H1 (cell line): ENCODE results near the gene TMEM63C. TPM values are rescaled to one million over a fixed set of nuclear protein-coding genes. Genes with fewer than 3 reads are reported as not detected.

Source experiments
- CTCF ChIA-PET: fragments of 300-600 bp; sonication (Branson Sonifier 250); formaldehyde crosslinking; loops from one replicate; lab custom pipeline; 2021; ENCODE audit not compliant: partially characterized antibody; lab: Charles Lee
- POLR2A ChIA-PET: fragments of 300-600 bp; sonication (Branson Sonifier 250); formaldehyde crosslinking; loops from one replicate; lab custom pipeline; 2021; ENCODE audit warnings: inconsistent platforms; ENCODE audit not compliant: partially characterized antibody; lab: Charles Lee
- DNase-seq, 2 experiments: peaks; one replicate each; pipeline versions ENCODE4 v3.0.0 to v3.0.0-alpha.2; 2010 to 2022; ENCODE audit warnings: low spot score in 2 of 2, low read depth in 1 of 2, mixed read lengths in 1 of 2
- FAIRE-seq: peaks from 2 replicates; lab custom pipeline; 2011; peaks lifted over from hg19 to GRCh38; lab: Jason Lieb, UNC
- H2AFZ ChIP-seq: 2 replicates; pipeline ENCODE4 v1.8.1; 2012; ENCODE audit warnings: low read length, inconsistent platforms
- H2AK5ac ChIP-seq: 2 replicates; pipeline ENCODE4 v1.6.1; 2013; ENCODE audit warnings: low read depth, low read length
- H2BK120ac ChIP-seq: replicated peaks from 2 replicates; pipeline ENCODE3; 2013; ENCODE audit warnings: low read depth, low read length, inconsistent platforms
- H2BK12ac ChIP-seq: 2 replicates; pipeline ENCODE4 v1.6.1; 2013; ENCODE audit warnings: low read depth, low read length
- H2BK15ac ChIP-seq: 2 replicates; pipeline ENCODE4 v1.6.1; 2013; ENCODE audit warnings: low read length
- H2BK20ac ChIP-seq: 2 replicates; pipeline ENCODE4 v1.6.1; 2013; ENCODE audit warnings: low read length
- H2BK5ac ChIP-seq: 2 replicates; pipeline ENCODE4 v1.6.1; 2013; ENCODE audit warnings: low read depth, low read length
- H3K14ac ChIP-seq: 2 replicates; pipeline ENCODE4 v1.6.1; 2013; ENCODE audit warnings: inconsistent platforms; ENCODE audit not compliant: insufficient read length
- H3K18ac ChIP-seq: 2 replicates; pipeline ENCODE4 v1.6.1; 2013; ENCODE audit warnings: low read length; ENCODE audit errors: extremely low read depth
- H3K23ac ChIP-seq: 2 replicates; pipeline ENCODE4 v1.6.1; 2013; ENCODE audit warnings: inconsistent platforms; ENCODE audit not compliant: insufficient read length
- H3K23me2 ChIP-seq: 2 replicates; pipeline ENCODE4 v1.6.1; 2013; ENCODE audit warnings: low read depth, low read length
- H3K27ac ChIP-seq: 2 replicates; pipeline ENCODE4 v1.6.1; 2011; ENCODE audit warnings: low read depth, low read length, inconsistent platforms
- H3K27me3 ChIP-seq, 4 experiments: replicated peaks in 1 of 4; 1 replicate in 1 of 4; 2 replicates in 3 of 4; pipeline versions ENCODE4 v1.6.1 to v1.8.1; 2011 to 2013; ENCODE audit warnings: low read length in 3 of 4, mild to moderate bottlenecking in 3 of 4, inconsistent platforms in 2 of 4, mixed read lengths in 2 of 4, moderate library complexity in 1 of 4; ENCODE audit not compliant: control insufficient read depth in 3 of 4, insufficient read depth in 3 of 4; ENCODE audit errors: extremely low read depth in 1 of 4
- H3K36me3 ChIP-seq, 4 experiments: 2 replicates each; pipeline versions ENCODE4 v1.6.1 to v1.8.1; 2011 to 2013; ENCODE audit warnings: mild to moderate bottlenecking in 4 of 4, low read length in 3 of 4, moderate library complexity in 2 of 4, control low read depth in 1 of 4, inconsistent platforms in 1 of 4; ENCODE audit not compliant: insufficient read depth in 4 of 4, control insufficient read depth in 2 of 4
- H3K4ac ChIP-seq: replicated peaks from 2 replicates; pipeline ENCODE3; 2013; ENCODE audit warnings: low read length, low read depth, mixed read lengths, inconsistent platforms; ENCODE audit not compliant: insufficient read length
- H3K4me1 ChIP-seq, 4 experiments: replicated peaks in 1 of 4; 1 replicate in 1 of 4; 2 replicates in 3 of 4; pipeline versions ENCODE4 v1.6.1 to v1.8.1; 2011 to 2013; ENCODE audit warnings: low read length in 3 of 4, inconsistent platforms in 2 of 4, mixed read lengths in 1 of 4; ENCODE audit not compliant: insufficient read depth in 4 of 4, control insufficient read depth in 3 of 4
- H3K4me2 ChIP-seq, 2 experiments: 2 replicates each; pipeline versions ENCODE4 v1.6.1 to v1.8.1; 2011 to 2013; ENCODE audit warnings: low read depth in 2 of 2, low read length in 2 of 2, control low read depth in 1 of 2, inconsistent platforms in 1 of 2, mild to moderate bottlenecking in 1 of 2; ENCODE audit not compliant: insufficient read depth in 1 of 2
- H3K4me3 ChIP-seq, 4 experiments: fragments of 200-600, 300-600 bp in 1 of 4; sonication (generic), shearing (Covaris generic), sonication (Bioruptor Twin) in 1 of 4; 2 replicates each; pipeline versions ENCODE4 v1.5.1 to v1.8.1; 2011 to 2016; ENCODE audit warnings: low read length in 4 of 4, low read depth in 3 of 4, control low read depth in 2 of 4, inconsistent platforms in 2 of 4, mild to moderate bottlenecking in 2 of 4, mixed read lengths in 1 of 4, moderate library complexity in 1 of 4; ENCODE audit not compliant: insufficient read depth in 2 of 4; ENCODE audit errors: extremely low read depth in 1 of 4
- H3K56ac ChIP-seq: replicated peaks from 2 replicates; pipeline ENCODE3; 2013; ENCODE audit warnings: low read depth, mild to moderate bottlenecking, mixed read lengths, low read length, inconsistent platforms; ENCODE audit not compliant: insufficient read length
- H3K79me1 ChIP-seq: 2 replicates; pipeline ENCODE4 v1.6.1; 2013; ENCODE audit warnings: low read depth, low read length, control low read depth
- H3K79me2 ChIP-seq, 2 experiments: 2 replicates each; pipeline versions ENCODE4 v1.6.1 to v1.8.1; 2012 to 2013; ENCODE audit warnings: low read length in 2 of 2, mild to moderate bottlenecking in 2 of 2, inconsistent platforms in 1 of 2; ENCODE audit not compliant: insufficient read depth in 2 of 2, control insufficient read depth in 1 of 2
- H3K9ac ChIP-seq, 4 experiments: replicated peaks in 1 of 4; 1 replicate in 1 of 4; 2 replicates in 3 of 4; pipeline versions ENCODE4 v1.6.1 to v1.8.1; 2011 to 2013; ENCODE audit warnings: low read depth in 3 of 4, low read length in 3 of 4, control low read depth in 2 of 4, mild to moderate bottlenecking in 2 of 4, moderate library complexity in 2 of 4, inconsistent platforms in 1 of 4; ENCODE audit errors: extremely low read depth in 1 of 4
- H3K9me3 ChIP-seq, 2 experiments: 2 replicates each; pipeline versions ENCODE4 v1.6.1 to v1.8.1; 2012 to 2013; ENCODE audit warnings: mild to moderate bottlenecking in 2 of 2, moderate library complexity in 2 of 2, control low read depth in 1 of 2, inconsistent platforms in 1 of 2, low read depth in 1 of 2, low read length in 1 of 2, mixed read lengths in 1 of 2; ENCODE audit not compliant: insufficient read depth in 2 of 2
- H4K20me1 ChIP-seq, 2 experiments: replicated peaks in 1 of 2; 2 replicates each; pipeline versions ENCODE3 to v1.8.1; 2011 to 2013; ENCODE audit warnings: inconsistent platforms in 2 of 2, low read length in 2 of 2, mild to moderate bottlenecking in 1 of 2; ENCODE audit not compliant: insufficient read depth in 2 of 2, control insufficient read depth in 1 of 2
- H4K5ac ChIP-seq: 2 replicates; pipeline ENCODE4 v1.6.1; 2013; ENCODE audit warnings: low read length, low read depth, mixed read lengths, inconsistent platforms; ENCODE audit not compliant: insufficient read length
- H4K8ac ChIP-seq: 2 replicates; pipeline ENCODE4 v1.8.0; 2013; ENCODE audit warnings: mild to moderate bottlenecking, moderate library complexity, low read length, inconsistent platforms; ENCODE audit not compliant: insufficient read depth; ENCODE audit errors: extremely low read depth
- H4K91ac ChIP-seq: replicated peaks from 2 replicates; pipeline ENCODE3; 2013; ENCODE audit warnings: low read length, mixed read lengths, inconsistent platforms; ENCODE audit not compliant: insufficient read length
- CBX5 ChIP-seq: fragments of 300-800, 300-1000 bp; sonication (generic); IDR thresholded peaks from 2 replicates; pipeline ENCODE4 v1.7.1; 2016; ENCODE audit warnings: antibody characterized with exemption, low read length, low read depth
- CHD2 ChIP-seq: IDR thresholded peaks from 2 replicates; pipeline ENCODE4 v1.6.1; 2012; ENCODE audit warnings: low read length, improper control_type of control experiment
- POU5F1 ChIP-seq: IDR thresholded peaks from 2 replicates; pipeline ENCODE4 v1.6.1; 2011; ENCODE audit warnings: low read depth, mild to moderate bottlenecking, low read length, moderate library complexity
- TCF12 ChIP-seq: IDR thresholded peaks from 2 replicates; pipeline ENCODE4 v1.6.1; 2011; ENCODE audit warnings: low read depth, mild to moderate bottlenecking, low read length
- ZNF274 ChIP-seq: IDR thresholded peaks from 2 replicates; pipeline ENCODE4 v1.7.0; 2012; ENCODE audit warnings: low read length, borderline replicate concordance; ENCODE audit errors: extremely low read depth
- WGBS, 2 experiments: shearing (Covaris generic) in 1 of 2; methylation state at CpG; one replicate each; pipeline versions ENCODE4 v1.1.6 to v1.1.7; 2013 to 2015; ENCODE audit warnings: low lambda C conversion rate in 2 of 2, mixed read lengths in 2 of 2, inconsistent platforms in 1 of 2, low coverage in 1 of 2, missing lambda C conversion rate in 1 of 2; ENCODE audit not compliant: insufficient replicate concordance in 2 of 2, insufficient coverage in 1 of 2, insufficient read length in 1 of 2; ENCODE audit errors: extremely low coverage in 1 of 2, missing lambda C conversion rate in 1 of 2; 5-methylcytosine and 5-hydroxymethylcytosine counted together
- polyA plus RNA-seq, 7 experiments: library from polyadenylated mRNA; depleted of rRNA in 3 of 7; stranded (reverse) in 5 of 7; unstranded in 2 of 7; fragments of >200 nt in 5 of 7; fragments of 200-250 nt in 2 of 7; gene quantifications; 1 replicate in 5 of 7; 2 replicates in 1 of 7; 4 replicates in 1 of 7; pipeline versions ENCODE4 v1.2.1 to v1.2.3, GENCODE V29; 2011 to 2013; ENCODE audit warnings: missing spikeins in 2 of 7, mixed read lengths in 2 of 7
- total RNA-seq: library from RNA; stranded (reverse); fragmentation: NEBNext Ultra II Directional; extraction: Animal tissue kit (Norgen Biotek cat#: 25700); gene quantifications from 2 replicates; pipeline ENCODE4 v1.2.1, GENCODE V29; 2021
- TF ChIP-seq, protein P1 (sequence below): IDR thresholded peaks from 2 replicates; pipeline ENCODE4 v1.6.1; 2012; ENCODE audit warnings: inconsistent platforms

The TMEM63C gene
- total and polyA plus RNA-seq, 2 of the 8 experiments (the other 6 are each of a cell fraction or from before 2014, with no cell fraction given): 3.0 to 7.6 TPM

DNA sequence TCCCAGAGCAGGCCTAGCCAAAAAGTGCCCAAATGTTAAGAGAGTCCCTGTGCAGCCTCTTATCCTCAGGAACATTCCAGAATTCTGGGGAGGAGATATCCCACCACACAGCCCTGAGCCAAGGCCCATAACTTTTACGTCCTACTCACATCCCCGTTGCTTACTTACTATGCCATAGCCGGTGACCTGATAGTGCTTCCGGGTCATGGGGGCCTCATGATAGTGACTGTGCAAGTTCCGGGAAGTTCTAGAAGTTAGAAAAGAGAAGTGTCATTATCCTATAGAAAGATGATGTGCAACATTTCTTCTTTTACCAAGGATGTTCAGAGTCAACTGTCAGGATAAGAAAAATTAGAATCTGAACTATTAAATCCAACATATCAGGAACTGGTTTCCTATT is 105.0 kb downstream of the TMEM63C start:
- no peak overlapping the region for H2BK20ac ChIP-seq
- H3K27me3 ChIP-seq: no peaks in the 10 kb centered on the region
- no peak overlapping the region for H3K4me3 ChIP-seq
- no peak overlapping the region for H2AFZ ChIP-seq
- H3K4me1 ChIP-seq: no peaks in the 10 kb centered on the region
- H4K5ac ChIP-seq: no peak overlapping the region
- no peak overlapping the region for H2BK120ac ChIP-seq
- ChIA-PET CTCF (interaction anchor here (1.2 to 22.3 kb wide), 6 partner anchors 11 to 135 kb away, joined by 3 to 353 read pairs (median 6); no protein-coding TSS in a partner anchor), POLR2A (interaction anchor here (0.6 kb wide), 1 partner anchor 404 kb away, joined by 3 read pairs; no protein-coding TSS in a partner anchor)
- peaks cover 10 to 26% (median 21%) of the 10 kb centered on the region in 4 experiments; a peak in 7 of 8 replicates for H3K36me3 ChIP-seq
- H3K56ac ChIP-seq: no peak overlapping the region
- H4K8ac ChIP-seq: no peak overlapping the region
- no peak overlapping the region for H3K4me2 ChIP-seq
- no peak overlapping the region for H3K9ac ChIP-seq
- no peak overlapping the region for H4K91ac ChIP-seq
- no peaks in the 10 kb centered on the region for H3K79me2 ChIP-seq
- FAIRE-seq (no peak), DNase-seq (no peak)
- no peak overlapping the region for H3K14ac ChIP-seq
- H2BK12ac ChIP-seq: no peak overlapping the region
- no peak overlapping the region for H3K4ac ChIP-seq
- no peak overlapping the region for H3K18ac ChIP-seq
- H2BK5ac ChIP-seq: no peak overlapping the region
- H3K79me1 ChIP-seq: no peaks in the 10 kb centered on the region
- H2AK5ac ChIP-seq: no peak overlapping the region
- no peaks in the 10 kb centered on the region for H3K9me3 ChIP-seq
- no peak overlapping the region for H3K27ac ChIP-seq
- no peak overlapping the region for H2BK15ac ChIP-seq
- WGBS, 2 experiments: 92% methylated on average over 5 of the region's 5 CpGs; no CpG with 5 or more reads in 1 of the 2 experiments
- no peaks in the 10 kb centered on the region for H3K23me2 ChIP-seq
- H3K23ac ChIP-seq: no peak overlapping the region
- peaks cover 0 to 1% of the 10 kb centered on the region in 2 experiments for H4K20me1 ChIP-seq
- no peak for TF ChIP-seq ZNF274
- no peak for TF ChIP-seq TCF12
- no peak for TF ChIP-seq CHD2
- TF ChIP-seq, protein P1, sequence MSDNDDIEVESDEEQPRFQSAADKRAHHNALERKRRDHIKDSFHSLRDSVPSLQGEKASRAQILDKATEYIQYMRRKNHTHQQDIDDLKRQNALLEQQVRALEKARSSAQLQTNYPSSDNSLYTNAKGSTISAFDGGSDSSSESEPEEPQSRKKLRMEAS: no peak
- no peak for TF ChIP-seq CBX5
- TF ChIP-seq POU5F1: no peak
